Panc1 (cell line): Measurements from ENCODE around the gene ASPSCR1.

Source experiments
- CTCF ChIP-seq: fragments of 450-650 bp; IDR thresholded peaks from 2 replicates; pipeline ENCODE4 v1.5.1; 2017; ENCODE audit warnings: mild to moderate bottlenecking
- POLR2AphosphoS5 ChIP-seq: IDR thresholded peaks from 2 replicates; pipeline ENCODE4 v1.6.1; 2012; ENCODE audit warnings: mild to moderate bottlenecking, low read depth, low read length, moderate library complexity
- REST ChIP-seq, 2 experiments: IDR thresholded peaks; 2 replicates each; pipeline ENCODE4 v1.6.1; 2011 to 2012; ENCODE audit warnings: low read depth in 2 of 2, control low read depth in 1 of 2, low read length in 1 of 2, mild to moderate bottlenecking in 1 of 2, moderate library complexity in 1 of 2; ENCODE audit not compliant: insufficient read depth in 1 of 2
- SIN3A ChIP-seq: IDR thresholded peaks from 2 replicates; pipeline ENCODE4 v1.6.1; 2012; ENCODE audit warnings: low read depth, mild to moderate bottlenecking, low read length, moderate library complexity, borderline replicate concordance; ENCODE audit not compliant: insufficient read depth
- TCF7L2 ChIP-seq: IDR thresholded peaks from 2 replicates; pipeline ENCODE4 v1.6.1; 2011; ENCODE audit warnings: mild to moderate bottlenecking, low read depth, low read length, inconsistent platforms

- TF ChIP-seq CTCF (no peak), REST (IDR thresholded peaks at IDR 0.05; ENCODE audit: insufficient read depth in 1 of 2, low read depth in 2 of 2, low read length in 1 of 2) (no peak), POLR2AphosphoS5 (no peak), SIN3A (no peak), TCF7L2 (no peak)
Observed at GRCh38 chr17:82039695-82040299, 62.4 kb downstream of the ASPSCR1 start.
